HEK293 (cell line): Measurements from ENCODE around the gene LRIT1.

Experiments used
- CTCF ChIA-PET: fragments of 350-600 bp; formaldehyde crosslinking; extraction: SDS; loops from one replicate; lab custom pipeline; 2021; ENCODE audit warnings: antibody characterized with exemption; lab: Yijun Ruan, JAX
- POLR2A ChIA-PET: fragments of 300-600 bp; formaldehyde crosslinking; extraction: SDS; loops from one replicate; lab custom pipeline; 2020; ENCODE audit warnings: antibody characterized with exemption, inconsistent platforms; lab: Yijun Ruan, JAX
- H3K27ac ChIP-seq: fragments of 200-500 bp; sonication (Bioruptor generic); 2 replicates; pipeline ENCODE4 v1.5.1; 2014; ENCODE audit warnings: low read depth, low read length, control low read depth, inconsistent platforms; ENCODE audit errors: extremely low read depth
- H3K36me3 ChIP-seq, 2 experiments: fragments of 200-500 bp in 1 of 2; sonication (Bioruptor generic) in 1 of 2; 1 replicate in 1 of 2; 2 replicates in 1 of 2; pipeline ENCODE4 v1.5.1; 2014 to 2017; ENCODE audit warnings: inconsistent platforms in 2 of 2, low read length in 2 of 2; ENCODE audit not compliant: control insufficient read depth in 2 of 2, insufficient read depth in 1 of 2
- H3K4me1 ChIP-seq: fragments of 200-500 bp; sonication (Bioruptor generic); 2 replicates; pipeline ENCODE4 v1.5.1; 2014; ENCODE audit warnings: mild to moderate bottlenecking, low read length, inconsistent platforms; ENCODE audit not compliant: control insufficient read depth, insufficient read depth
- H3K4me3 ChIP-seq: 2 replicates; pipeline ENCODE4 v1.5.1; 2011; ENCODE audit warnings: low read depth, mild to moderate bottlenecking, control low read depth, low read length, moderate library complexity
- H3K9me3 ChIP-seq: fragments of 200-500 bp; sonication (Bioruptor generic); 2 replicates; pipeline ENCODE4 v1.5.1; 2014; ENCODE audit warnings: low read depth, low read length, inconsistent platforms; ENCODE audit not compliant: control insufficient read depth, insufficient read depth
- FEZF1 ChIP-seq: fragments of 450-650 bp; formaldehyde crosslinking; IDR thresholded peaks from 2 replicates; pipeline ENCODE4 v1.5.1; 2016; ENCODE audit warnings: missing biosample characterization, missing genetic modification characterization
- GLI4 ChIP-seq: fragments of 450-650 bp; formaldehyde crosslinking; IDR thresholded peaks from 2 replicates; pipeline ENCODE4 v1.5.1; 2016; ENCODE audit warnings: missing biosample characterization, missing genetic modification characterization
- KLF1 ChIP-seq: fragments of 450-650 bp; formaldehyde crosslinking; IDR thresholded peaks from 2 replicates; pipeline ENCODE4 v1.5.1; 2016; ENCODE audit warnings: missing biosample characterization, missing genetic modification characterization
- MYNN ChIP-seq: fragments of 450-650 bp; formaldehyde crosslinking; IDR thresholded peaks from 2 replicates; pipeline ENCODE4 v1.5.1; 2016; ENCODE audit warnings: missing biosample characterization, missing genetic modification characterization, borderline replicate concordance
- SCRT1 ChIP-seq: fragments of 450-650 bp; formaldehyde crosslinking; IDR thresholded peaks from 2 replicates; pipeline ENCODE4 v1.5.1; 2016; ENCODE audit warnings: missing biosample characterization, missing genetic modification characterization, borderline replicate concordance
- ZFHX2 ChIP-seq: fragments of 450-650 bp; formaldehyde crosslinking; conservative IDR thresholded peaks from 2 replicates; pipeline ENCODE4 v1.5.1; 2016; ENCODE audit warnings: missing biosample characterization, missing genetic modification characterization
- ZNF10 ChIP-seq: fragments of 450-650 bp; formaldehyde crosslinking; IDR thresholded peaks from 2 replicates; pipeline ENCODE4 v1.5.1; 2017; ENCODE audit warnings: missing biosample characterization, missing genetic modification characterization
- ZNF133 ChIP-seq: fragments of 450-650 bp; formaldehyde crosslinking; IDR thresholded peaks from 2 replicates; pipeline ENCODE4 v1.5.1; 2016; ENCODE audit warnings: missing biosample characterization, missing genetic modification characterization
- ZNF175 ChIP-seq: fragments of 450-650 bp; formaldehyde crosslinking; IDR thresholded peaks from 2 replicates; pipeline ENCODE4 v1.5.1; 2016; ENCODE audit warnings: missing biosample characterization, missing genetic modification characterization
- ZNF223 ChIP-seq: fragments of 450-650 bp; formaldehyde crosslinking; IDR thresholded peaks from 2 replicates; pipeline ENCODE4 v1.5.1; 2016; ENCODE audit warnings: missing biosample characterization, missing genetic modification characterization
- ZNF266 ChIP-seq: fragments of 450-650 bp; formaldehyde crosslinking; IDR thresholded peaks from 2 replicates; pipeline ENCODE4 v1.5.1; 2016; ENCODE audit warnings: missing biosample characterization, missing genetic modification characterization, low read depth
- ZNF311 ChIP-seq: fragments of 450-650 bp; formaldehyde crosslinking; IDR thresholded peaks from 2 replicates; pipeline ENCODE4 v1.5.1; 2017; ENCODE audit warnings: missing biosample characterization, missing genetic modification characterization, borderline replicate concordance
- ZNF324 ChIP-seq: fragments of 450-650 bp; formaldehyde crosslinking; IDR thresholded peaks from 2 replicates; pipeline ENCODE4 v1.5.1; 2016; ENCODE audit warnings: missing biosample characterization, missing genetic modification characterization
- ZNF571 ChIP-seq: fragments of 450-650 bp; formaldehyde crosslinking; IDR thresholded peaks from 2 replicates; pipeline ENCODE4 v1.5.0; 2017; ENCODE audit warnings: missing biosample characterization, missing genetic modification characterization
- ZNF658 ChIP-seq: fragments of 450-650 bp; formaldehyde crosslinking; IDR thresholded peaks from 2 replicates; pipeline ENCODE4; 2016; ENCODE audit warnings: missing biosample characterization, missing genetic modification characterization
- ZSCAN30 ChIP-seq: fragments of 450-650 bp; IDR thresholded peaks from 2 replicates; pipeline ENCODE4 v1.5.1; 2018; ENCODE audit warnings: missing biosample characterization, mild to moderate bottlenecking, missing genetic modification characterization, moderate library complexity
- TF ChIP-seq, protein P1 (sequence below): fragments of 450-650 bp; IDR thresholded peaks from 2 replicates; pipeline ENCODE4 v1.5.1; 2018; ENCODE audit warnings: missing biosample characterization, missing genetic modification characterization
- TF ChIP-seq, protein P2 (sequence below): fragments of 450-650 bp; formaldehyde crosslinking; IDR thresholded peaks from 2 replicates; pipeline ENCODE4 v1.5.1; 2016; ENCODE audit warnings: missing biosample characterization, missing genetic modification characterization
- TF ChIP-seq, protein P3 (sequence below): fragments of 450-650 bp; formaldehyde crosslinking; IDR thresholded peaks from 2 replicates; pipeline ENCODE4 v1.5.1; 2016; ENCODE audit warnings: missing biosample characterization, missing genetic modification characterization

LRIT1 gene

DNA sequence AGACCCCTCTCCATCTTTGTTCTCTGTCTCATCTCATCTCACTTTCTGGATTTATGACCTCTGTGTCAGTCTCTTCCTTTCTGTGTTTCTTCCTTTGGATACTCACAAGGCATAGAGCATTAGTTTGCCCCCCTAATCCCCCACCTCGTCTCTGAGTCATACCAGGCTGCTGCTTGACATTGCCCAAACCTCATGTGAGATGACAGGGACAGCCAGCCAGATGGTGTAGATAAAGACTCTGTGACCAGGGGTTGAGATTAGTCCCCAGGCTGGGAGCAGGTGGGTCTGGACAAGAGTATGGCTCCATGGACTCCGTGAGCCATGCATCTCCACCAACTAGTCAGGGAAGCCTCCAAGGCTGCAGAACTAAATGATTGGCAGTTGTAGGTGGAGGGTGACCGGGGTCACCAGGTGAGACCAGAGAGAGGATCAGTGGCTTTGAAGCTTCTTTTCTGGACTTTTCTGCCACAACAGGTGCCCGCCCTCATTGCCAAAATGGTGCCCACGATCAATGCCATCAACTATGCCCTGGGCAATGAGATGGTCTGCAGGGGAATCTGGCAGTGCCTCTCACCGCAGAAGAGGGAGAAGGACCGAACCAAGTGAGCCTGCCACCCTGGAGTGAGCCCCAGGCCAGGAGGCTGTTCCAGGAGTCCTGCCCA lies 16.8 kb upstream of the LRIT1 start:
- POLR2A ChIA-PET: no interaction called here
- H3K4me3 ChIP-seq: no peak overlapping the region
- TF ChIP-seq, protein P1, sequence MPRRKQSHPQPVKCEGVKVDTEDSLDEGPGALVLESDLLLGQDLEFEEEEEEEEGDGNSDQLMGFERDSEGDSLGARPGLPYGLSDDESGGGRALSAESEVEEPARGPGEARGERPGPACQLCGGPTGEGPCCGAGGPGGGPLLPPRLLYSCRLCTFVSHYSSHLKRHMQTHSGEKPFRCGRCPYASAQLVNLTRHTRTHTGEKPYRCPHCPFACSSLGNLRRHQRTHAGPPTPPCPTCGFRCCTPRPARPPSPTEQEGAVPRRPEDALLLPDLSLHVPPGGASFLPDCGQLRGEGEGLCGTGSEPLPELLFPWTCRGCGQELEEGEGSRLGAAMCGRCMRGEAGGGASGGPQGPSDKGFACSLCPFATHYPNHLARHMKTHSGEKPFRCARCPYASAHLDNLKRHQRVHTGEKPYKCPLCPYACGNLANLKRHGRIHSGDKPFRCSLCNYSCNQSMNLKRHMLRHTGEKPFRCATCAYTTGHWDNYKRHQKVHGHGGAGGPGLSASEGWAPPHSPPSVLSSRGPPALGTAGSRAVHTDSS (tag by site-specific recombination): no peak
- TF ChIP-seq ZNF311 (tag by site-specific recombination) (no peak), ZNF175 (tag by site-specific recombination) (no peak), SCRT1 (tag by site-specific recombination) (no peak), KLF1 (tag by site-specific recombination) (no peak), ZNF658 (no peak), ZNF571 (tag by site-specific recombination) (no peak), FEZF1 (tag by site-specific recombination) (no peak), ZNF324 (tag by site-specific recombination) (no peak), ZNF133 (no peak), ZNF223 (tag by site-specific recombination) (no peak), ZNF10 (tag by site-specific recombination) (no peak), ZNF266 (no peak)
- TF ChIP-seq, all 188 proteins: peak for 0
- Histone ChIP-seq H3K9me3 (no peaks in the 10 kb centered on the region), H3K36me3 (no peaks in the 10 kb centered on the region), H3K4me1 (no peaks in the 10 kb centered on the region), H3K27ac (no peak overlapping the region)
- CTCF ChIA-PET: interaction anchor here (0.7 to 2.0 kb wide), 2 partner anchors 9 to 110 kb away, joined by 4 to 5 read pairs; no protein-coding TSS in a partner anchor

DNA sequence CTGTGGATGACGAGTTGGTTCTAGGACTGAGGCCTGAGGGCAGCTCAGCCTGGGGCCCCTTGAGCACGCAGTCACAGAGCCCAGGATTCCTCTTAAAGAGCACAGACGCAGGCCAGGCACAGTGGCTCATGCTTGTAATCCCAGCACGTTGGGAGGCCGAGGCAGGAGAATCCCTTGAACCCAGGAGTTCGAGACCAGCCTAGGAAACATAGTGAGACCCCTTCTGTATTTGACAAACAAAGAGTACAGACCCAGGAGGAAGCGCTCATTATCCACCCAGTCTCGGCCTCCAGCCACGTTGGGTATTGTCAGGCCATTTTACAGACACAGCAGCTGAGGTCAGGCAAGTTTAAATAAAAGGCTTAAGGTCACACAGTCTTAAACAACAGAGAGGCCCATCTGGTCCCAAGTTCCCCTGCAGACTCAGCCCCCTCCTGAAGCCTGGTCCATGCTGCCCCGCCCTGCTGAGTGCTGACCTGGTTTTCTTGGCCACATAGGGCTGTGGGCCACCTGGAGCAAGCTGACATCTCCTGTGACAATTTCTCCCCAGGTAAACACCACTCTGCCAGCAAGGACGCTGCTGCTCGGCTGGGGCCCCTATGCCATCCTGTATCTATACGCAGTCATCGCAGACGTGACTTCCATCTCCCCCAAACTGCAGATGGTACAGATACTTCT lies 16.1 kb upstream of the LRIT1 start:
- POLR2A ChIA-PET: no interaction called here
- TF ChIP-seq ZSCAN30 (tag by site-specific recombination) (no peak), ZFHX2 (tag by site-specific recombination) (no peak), MYNN (tag by site-specific recombination) (no peak), GLI4 (tag by site-specific recombination) (no peak)
- TF ChIP-seq, protein P2, sequence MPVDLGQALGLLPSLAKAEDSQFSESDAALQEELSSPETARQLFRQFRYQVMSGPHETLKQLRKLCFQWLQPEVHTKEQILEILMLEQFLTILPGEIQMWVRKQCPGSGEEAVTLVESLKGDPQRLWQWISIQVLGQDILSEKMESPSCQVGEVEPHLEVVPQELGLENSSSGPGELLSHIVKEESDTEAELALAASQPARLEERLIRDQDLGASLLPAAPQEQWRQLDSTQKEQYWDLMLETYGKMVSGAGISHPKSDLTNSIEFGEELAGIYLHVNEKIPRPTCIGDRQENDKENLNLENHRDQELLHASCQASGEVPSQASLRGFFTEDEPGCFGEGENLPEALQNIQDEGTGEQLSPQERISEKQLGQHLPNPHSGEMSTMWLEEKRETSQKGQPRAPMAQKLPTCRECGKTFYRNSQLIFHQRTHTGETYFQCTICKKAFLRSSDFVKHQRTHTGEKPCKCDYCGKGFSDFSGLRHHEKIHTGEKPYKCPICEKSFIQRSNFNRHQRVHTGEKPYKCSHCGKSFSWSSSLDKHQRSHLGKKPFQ (tag by site-specific recombination): no peak
- TF ChIP-seq, protein P3, sequence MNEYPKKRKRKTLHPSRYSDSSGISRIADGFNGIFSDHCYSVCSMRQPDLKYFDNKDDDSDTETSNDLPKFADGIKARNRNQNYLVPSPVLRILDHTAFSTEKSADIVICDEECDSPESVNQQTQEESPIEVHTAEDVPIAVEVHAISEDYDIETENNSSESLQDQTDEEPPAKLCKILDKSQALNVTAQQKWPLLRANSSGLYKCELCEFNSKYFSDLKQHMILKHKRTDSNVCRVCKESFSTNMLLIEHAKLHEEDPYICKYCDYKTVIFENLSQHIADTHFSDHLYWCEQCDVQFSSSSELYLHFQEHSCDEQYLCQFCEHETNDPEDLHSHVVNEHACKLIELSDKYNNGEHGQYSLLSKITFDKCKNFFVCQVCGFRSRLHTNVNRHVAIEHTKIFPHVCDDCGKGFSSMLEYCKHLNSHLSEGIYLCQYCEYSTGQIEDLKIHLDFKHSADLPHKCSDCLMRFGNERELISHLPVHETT: no peak
- TF ChIP-seq, all 188 proteins: peak for 0
- H3K27ac ChIP-seq: no peak overlapping the region
- CTCF ChIA-PET: interaction anchor here (0.7 to 2.4 kb wide), 11 partner anchors 10 to 280 kb away, joined by 3 to 18 read pairs (median 4); partner anchors contain the start of gene RGR
- no peak overlapping the region for H3K4me3 ChIP-seq
- no peaks in the 10 kb centered on the region for H3K36me3 ChIP-seq
- no peaks in the 10 kb centered on the region for H3K9me3 ChIP-seq
- no peaks in the 10 kb centered on the region for H3K4me1 ChIP-seq
